ENCODE data around the gene SMPD4. TPM values are rescaled to one million over a fixed set of nuclear protein-coding genes. Genes with fewer than 3 reads are reported as not detected.
"Not testable (repeated sequence)": the region's sequence is repeated elsewhere in the genome, so short reads cannot be mapped to it uniquely, and the experiment has no call there.

SMPD4 gene
- total and polyA plus RNA-seq, 9 donors: 24.7 to 53.2 (median 39.3) TPM

DNA sequence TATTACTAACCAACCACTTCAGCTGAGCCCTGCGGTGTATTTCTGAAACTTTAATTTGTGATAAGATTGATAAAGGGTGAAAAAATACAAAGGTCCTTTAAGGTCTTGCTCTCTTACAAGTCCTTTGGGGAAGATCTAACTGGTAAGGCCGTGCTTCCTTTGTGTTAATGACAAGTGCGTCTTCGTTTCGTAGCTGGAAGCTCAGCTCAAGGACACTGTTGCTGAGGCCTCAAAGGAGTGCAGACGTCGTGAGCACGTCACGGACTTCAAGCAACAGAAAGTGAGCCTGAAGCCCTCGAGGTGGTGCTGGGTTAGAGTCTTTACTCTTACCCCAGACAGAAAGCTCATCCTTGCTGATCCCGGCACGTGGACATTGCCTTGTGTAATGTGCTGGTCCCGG lies 25.6 kb upstream of the SMPD4 start:
- 57 to 70% (median 67%) methylated on average over 13 of the region's 13 CpGs for WGBS, 3 donors
- intact Hi-C loops (cut with DNase I); H3K27me3 ChIP-seq; H3K4me1 ChIP-seq (ENCODE audit: insufficient read depth); H3K27ac ChIP-seq; H3K4me3 ChIP-seq; H3K36me3 ChIP-seq; H3K9me3 ChIP-seq; DNase-seq: not testable (repeated sequence)

- H3K27me3 ChIP-seq; H3K4me1 ChIP-seq (ENCODE audit: insufficient read depth); DNase-seq; H3K4me3 ChIP-seq; H3K27ac ChIP-seq; H3K36me3 ChIP-seq; H3K9me3 ChIP-seq; intact Hi-C loops (cut with DNase I): not testable (repeated sequence)
- WGBS, 3 donors: 81 to 93% (median 86%) methylated on average over 1 to 3 of the region's 3 CpGs
These were observed 21.7 kb upstream of the SMPD4 start for GRCh38 chr2:130203150-130203549.

- DNase-seq; intact Hi-C loops (cut with DNase I); H3K9me3 ChIP-seq; H3K27ac ChIP-seq; H3K4me1 ChIP-seq (ENCODE audit: insufficient read depth); H3K36me3 ChIP-seq; H3K4me3 ChIP-seq; H3K27me3 ChIP-seq: not testable (repeated sequence)
- 20 to 50% (median 49%) methylated on average over 2 to 5 of the region's 7 CpGs for WGBS, 3 donors
These were observed 21.1 kb upstream of the SMPD4 start for GRCh38 chr2:130202518-130202917.

DNA sequence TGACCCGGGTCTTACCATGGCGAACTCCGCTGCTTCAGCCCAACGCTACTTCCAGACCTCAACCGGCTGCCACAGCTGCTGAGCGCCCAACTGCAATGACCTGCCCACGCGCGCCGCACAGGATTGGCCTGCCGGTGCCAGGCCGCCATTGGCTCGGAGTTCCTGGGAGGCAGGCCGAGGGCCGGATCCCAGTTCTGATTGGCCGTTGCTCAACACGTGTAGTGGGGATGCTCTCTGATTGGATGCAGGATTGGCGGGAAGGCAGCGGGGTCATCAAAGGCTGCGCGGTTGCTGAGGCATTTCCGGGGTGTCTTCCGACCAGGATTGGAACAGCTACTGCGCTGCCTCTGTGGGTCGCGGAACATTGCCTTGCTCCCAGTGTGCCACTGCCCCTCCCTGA lies 16.9 kb upstream of the SMPD4 start, which contains the start of gene TUBA3E:
Gene TUBA3E (minus strand): TSS at position 97 of the 400 bp plus-strand sequence. CDS start 79 bp downstream, at position 18.
- Histone ChIP-seq H3K9me3 (no peaks in the 10 kb centered on the region), H3K27me3 (no peaks in the 10 kb centered on the region), H3K27ac (no peak within 1 kb of the TSS), H3K36me3 (no peaks in the 10 kb centered on the region), H3K4me3 (no peak within 1 kb of the TSS), H3K4me1 (ENCODE audit: insufficient read depth) (no peaks in the 10 kb centered on the region)
- WGBS, 3 donors: 95 to 98% (median 96%) methylated on average over 21 to 26 of the region's 26 CpGs
- no peak for DNase-seq
- intact Hi-C loops (cut with DNase I): no loop called here
- TF ChIP-seq EP300 (IDR thresholded peaks at IDR 0.05): no peak
- TF ChIP-seq, protein P1, sequence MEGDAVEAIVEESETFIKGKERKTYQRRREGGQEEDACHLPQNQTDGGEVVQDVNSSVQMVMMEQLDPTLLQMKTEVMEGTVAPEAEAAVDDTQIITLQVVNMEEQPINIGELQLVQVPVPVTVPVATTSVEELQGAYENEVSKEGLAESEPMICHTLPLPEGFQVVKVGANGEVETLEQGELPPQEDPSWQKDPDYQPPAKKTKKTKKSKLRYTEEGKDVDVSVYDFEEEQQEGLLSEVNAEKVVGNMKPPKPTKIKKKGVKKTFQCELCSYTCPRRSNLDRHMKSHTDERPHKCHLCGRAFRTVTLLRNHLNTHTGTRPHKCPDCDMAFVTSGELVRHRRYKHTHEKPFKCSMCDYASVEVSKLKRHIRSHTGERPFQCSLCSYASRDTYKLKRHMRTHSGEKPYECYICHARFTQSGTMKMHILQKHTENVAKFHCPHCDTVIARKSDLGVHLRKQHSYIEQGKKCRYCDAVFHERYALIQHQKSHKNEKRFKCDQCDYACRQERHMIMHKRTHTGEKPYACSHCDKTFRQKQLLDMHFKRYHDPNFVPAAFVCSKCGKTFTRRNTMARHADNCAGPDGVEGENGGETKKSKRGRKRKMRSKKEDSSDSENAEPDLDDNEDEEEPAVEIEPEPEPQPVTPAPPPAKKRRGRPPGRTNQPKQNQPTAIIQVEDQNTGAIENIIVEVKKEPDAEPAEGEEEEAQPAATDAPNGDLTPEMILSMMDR (IDR thresholded peaks at IDR 0.05): no peak
- TF ChIP-seq POLR2A (IDR thresholded peaks at IDR 0.05): no peak

DNA sequence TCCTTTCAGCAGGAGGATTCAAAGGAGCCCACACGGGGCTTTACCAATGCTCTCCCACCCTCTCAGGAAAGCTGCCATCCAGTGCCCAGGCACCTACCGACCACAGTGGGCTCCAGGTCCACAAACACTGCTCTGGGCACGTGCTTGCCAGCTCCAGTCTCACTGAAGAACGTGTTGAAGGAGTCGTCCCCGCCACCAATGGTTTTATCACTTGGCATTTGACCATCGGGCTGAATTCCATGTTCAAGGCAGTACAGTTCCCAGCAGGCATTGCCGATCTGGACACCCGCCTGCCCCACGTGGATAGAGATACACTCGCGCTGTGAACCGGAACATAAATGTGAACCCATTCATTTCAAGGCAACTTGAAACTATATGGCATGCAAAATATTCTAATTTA lies 14.7 kb upstream of the SMPD4 start:
- WGBS, 3 donors: 69 to 73% (median 72%) methylated on average over 9 to 10 of the region's 13 CpGs
- DNase-seq; H3K4me3 ChIP-seq; H3K36me3 ChIP-seq; H3K27me3 ChIP-seq; H3K9me3 ChIP-seq; intact Hi-C loops (cut with DNase I); H3K4me1 ChIP-seq (ENCODE audit: insufficient read depth); H3K27ac ChIP-seq: not testable (repeated sequence)

DNA sequence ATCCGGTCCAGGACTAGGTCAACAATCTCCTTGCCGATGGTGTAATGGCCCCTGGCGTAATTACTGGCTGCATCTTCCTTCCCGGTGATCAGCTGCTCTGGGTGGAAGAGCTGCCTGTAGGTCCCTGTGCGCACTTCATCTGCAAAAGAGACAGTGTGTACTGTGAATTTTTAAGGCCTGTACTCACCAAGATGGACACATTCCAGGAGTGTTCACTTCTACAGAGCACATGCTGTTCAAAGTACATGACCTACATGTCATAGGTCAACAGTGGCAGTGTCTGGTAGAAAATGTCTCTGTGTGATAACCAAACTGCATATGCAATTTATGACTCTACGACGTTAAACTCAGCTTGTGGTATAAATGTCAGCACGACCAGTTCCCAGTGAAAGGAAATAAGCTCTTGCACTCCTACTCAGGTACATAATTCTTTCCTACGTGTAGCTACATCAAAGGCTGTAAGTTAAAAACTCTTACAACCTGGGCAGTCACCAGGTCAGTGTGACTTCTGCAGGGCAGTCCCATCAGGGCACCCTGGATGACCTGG lies 13.8 kb upstream of the SMPD4 start:
- H3K4me1 ChIP-seq (ENCODE audit: insufficient read depth); intact Hi-C loops (cut with DNase I); H3K4me3 ChIP-seq; DNase-seq; H3K36me3 ChIP-seq; H3K9me3 ChIP-seq; H3K27ac ChIP-seq; H3K27me3 ChIP-seq: not testable (repeated sequence)
- 56 to 61% (median 58%) methylated on average over 8 to 9 of the region's 9 CpGs for WGBS, 3 donors

DNA sequence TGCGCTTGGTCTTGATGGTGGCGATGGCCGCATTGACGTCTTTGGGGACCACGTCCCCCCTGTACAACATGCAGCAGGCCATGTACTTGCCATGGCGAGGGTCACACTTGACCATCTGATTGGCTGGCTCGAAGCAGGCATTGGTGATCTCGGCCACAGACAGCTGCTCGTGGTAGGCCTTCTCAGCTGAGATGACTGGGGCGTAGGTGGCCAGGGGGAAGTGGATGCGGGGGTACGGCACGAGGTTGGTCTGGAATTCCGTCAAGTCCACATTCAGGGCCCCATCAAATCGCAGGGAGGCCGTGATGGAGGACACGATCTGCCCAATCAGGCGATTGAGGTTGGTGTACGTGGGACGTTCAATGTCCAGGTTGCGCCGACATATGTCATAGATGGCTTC lies 12.4 kb upstream of the SMPD4 start:
- H3K27ac ChIP-seq; H3K4me3 ChIP-seq; H3K27me3 ChIP-seq; intact Hi-C loops (cut with DNase I); H3K4me1 ChIP-seq (ENCODE audit: insufficient read depth); DNase-seq; H3K36me3 ChIP-seq; H3K9me3 ChIP-seq: not testable (repeated sequence)
- WGBS, 3 donors: 85 to 90% (median 85%) methylated on average over 18 to 22 of the region's 22 CpGs

DNA sequence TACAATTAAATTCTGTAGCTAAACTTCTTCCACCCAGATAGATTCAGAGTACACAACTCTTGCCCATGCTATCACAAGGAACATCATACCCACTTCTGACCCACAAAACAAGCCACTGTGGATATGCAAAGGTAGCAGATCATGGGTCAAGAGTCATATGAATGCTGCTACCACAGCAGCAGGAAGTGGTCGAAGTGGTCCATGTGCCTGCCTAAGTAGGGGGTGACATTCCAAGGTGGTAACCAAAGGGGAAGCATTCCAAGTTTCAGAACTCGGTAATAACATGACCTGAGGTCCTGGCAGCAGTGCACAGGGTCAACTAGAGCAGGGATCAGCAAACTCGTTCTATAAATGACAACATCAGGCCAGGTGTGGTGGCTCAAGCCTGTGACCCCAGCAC lies 11.0 kb upstream of the SMPD4 start:
- H3K4me1 ChIP-seq (ENCODE audit: insufficient read depth); H3K27me3 ChIP-seq; H3K27ac ChIP-seq; DNase-seq; H3K4me3 ChIP-seq; intact Hi-C loops (cut with DNase I); H3K9me3 ChIP-seq; H3K36me3 ChIP-seq: not testable (repeated sequence)
- WGBS, 3 donors: 67 to 70% (median 69%) methylated on average over 3 of the region's 3 CpGs

- 82 to 87% (median 84%) methylated on average over 6 of the region's 6 CpGs for WGBS, 3 donors
- H3K36me3 ChIP-seq; DNase-seq; intact Hi-C loops (cut with DNase I); H3K9me3 ChIP-seq; H3K27ac ChIP-seq; H3K27me3 ChIP-seq; H3K4me3 ChIP-seq; H3K4me1 ChIP-seq (ENCODE audit: insufficient read depth): not testable (repeated sequence)
These were observed 9.9 kb upstream of the SMPD4 start for GRCh38 chr2:130191319-130191718.
